RKO (cell line): ENCODE measurements around the gene AGRN.

Experiments
- DNase-seq: peaks from one replicate; pipeline ENCODE4 v3.0.0-alpha.2; 2016; ENCODE audit warnings: low spot score

The AGRN gene

GRCh38 chr1:1081311-1082238, 61.7 kb downstream of the AGRN start:
- no peak for DNase-seq

GRCh38 chr1:1082239-1082775, 62.4 kb downstream of the AGRN start:
- no peak for DNase-seq

- DNase-seq: no peak
Measured at GRCh38 chr1:1082776-1083415, 63.0 kb downstream of the AGRN start.

GRCh38 chr1:1083416-1084371, 63.8 kb downstream of the AGRN start:
- no peak for DNase-seq

DNA sequence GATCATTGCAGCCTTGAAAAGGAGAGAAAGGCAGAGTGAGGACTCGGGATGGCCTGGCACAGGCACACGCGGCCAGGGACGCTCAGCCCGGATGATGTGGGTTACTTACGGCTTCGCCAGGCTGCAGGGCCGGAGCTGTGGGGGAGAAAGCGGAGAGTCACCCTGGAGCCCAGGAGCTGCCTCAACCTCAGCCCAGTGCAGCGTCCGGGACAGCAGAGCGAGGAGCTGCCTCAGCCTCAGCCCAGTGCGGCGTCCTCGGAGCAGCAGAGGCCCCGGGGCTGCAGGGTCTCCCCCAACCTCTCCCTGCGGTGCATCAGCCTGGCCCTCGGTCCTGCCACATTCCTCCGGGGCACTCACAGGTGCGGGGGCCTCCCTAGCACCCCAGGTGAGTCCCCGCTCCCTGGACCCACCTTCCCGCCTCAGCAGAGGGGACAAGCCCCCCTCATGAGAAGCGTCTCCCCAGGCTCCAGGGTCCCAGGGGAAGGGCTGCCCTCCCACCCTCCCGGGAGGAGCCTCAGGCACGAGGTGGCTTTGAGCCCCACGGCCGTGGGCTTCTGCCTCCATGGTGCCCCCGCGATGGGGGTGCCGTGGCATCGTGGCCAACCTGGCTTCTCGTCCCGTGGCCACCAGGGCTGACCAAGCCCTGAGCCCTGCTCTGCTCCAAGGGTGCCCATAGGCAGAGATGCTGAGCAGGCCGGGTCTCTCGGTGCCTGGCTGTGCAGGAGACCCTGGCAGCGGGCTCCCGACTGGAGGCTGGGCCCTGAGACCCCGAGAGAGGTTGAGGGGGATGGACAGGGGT, 64.7 kb downstream of the AGRN start:
- no peak for DNase-seq

- DNase-seq: no peak
Measured at GRCh38 chr1:1085171-1085841, 65.4 kb downstream of the AGRN start.

- no peak for DNase-seq
Measured at GRCh38 chr1:1085911-1086841, 66.3 kb downstream of the AGRN start.

- no peak for DNase-seq
Measured at GRCh38 chr1:1086911-1087341, 67.0 kb downstream of the AGRN start.

DNA sequence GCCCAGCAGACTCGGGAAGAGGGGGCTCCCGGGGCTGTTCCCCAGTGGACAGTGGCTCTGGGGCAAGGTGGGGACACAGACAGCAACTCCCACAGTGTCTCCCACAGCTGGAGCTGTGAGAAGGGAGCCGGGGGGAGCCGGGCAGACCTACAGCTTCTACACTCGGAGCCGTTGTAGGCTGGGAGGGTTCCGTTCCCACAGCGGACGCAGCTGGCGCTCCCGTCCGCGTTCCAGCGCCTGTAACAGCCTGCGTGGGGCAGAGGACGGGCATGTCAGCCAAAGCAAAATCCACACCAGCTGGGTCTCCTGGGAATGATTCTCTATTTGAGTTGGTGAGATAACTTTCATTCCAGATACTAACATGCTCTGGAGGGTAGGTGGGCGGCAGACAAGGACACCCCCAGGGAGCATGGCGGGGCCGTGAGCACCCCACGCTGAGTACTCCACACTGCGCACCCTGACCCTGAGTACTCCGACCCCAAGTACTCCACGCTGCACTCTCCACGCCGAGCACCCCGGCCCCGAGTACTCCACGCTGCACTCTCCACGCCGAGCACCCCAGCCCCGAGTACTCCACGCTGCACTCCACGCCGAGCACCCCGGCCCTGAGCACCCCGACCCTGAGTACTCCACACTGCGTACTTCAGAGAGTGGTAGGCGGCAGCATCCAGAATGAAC, 67.6 kb downstream of the AGRN start:
- no peak for DNase-seq

GRCh38 chr1:1088029-1088800, 68.3 kb downstream of the AGRN start:
- DNase-seq: no peak

- DNase-seq: no peak
Measured at GRCh38 chr1:1088801-1089680, 69.1 kb downstream of the AGRN start.

DNA sequence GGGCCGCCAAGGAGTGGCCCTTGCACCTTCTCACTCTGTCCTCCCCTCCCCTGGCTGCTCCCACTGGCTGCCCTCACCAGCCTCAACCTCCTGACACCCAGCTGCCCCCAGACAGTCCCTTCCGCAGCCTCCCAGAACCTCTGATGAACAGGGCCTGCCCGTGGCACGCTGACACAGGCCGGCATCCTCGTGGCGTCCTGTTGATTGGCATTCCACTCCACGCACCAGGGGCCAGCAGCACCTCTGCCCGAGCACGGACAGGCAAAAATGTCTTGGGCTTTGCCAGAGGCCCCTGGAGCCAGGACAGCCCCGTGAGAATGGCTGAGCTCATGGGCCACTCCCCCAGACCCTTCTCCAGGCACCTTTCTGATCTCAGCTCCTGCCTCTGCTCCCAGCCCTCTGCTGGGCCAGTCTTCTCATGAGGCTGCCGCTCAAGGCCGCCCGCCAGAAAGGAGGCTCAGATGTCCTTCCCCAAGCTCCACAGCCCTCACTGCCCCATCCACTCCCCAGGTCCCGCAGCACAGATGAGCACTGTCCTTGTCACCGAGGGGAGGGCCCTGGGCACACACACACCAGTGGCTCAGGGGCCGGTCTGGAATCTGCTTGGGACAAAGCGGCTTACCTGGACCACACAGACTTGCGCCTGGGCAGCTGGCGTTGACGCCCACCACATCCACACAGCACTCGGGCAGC, 70.0 kb downstream of the AGRN start:
- no peak for DNase-seq

GRCh38 chr1:1090424-1091343, 70.8 kb downstream of the AGRN start:
- no peak for DNase-seq

DNA sequence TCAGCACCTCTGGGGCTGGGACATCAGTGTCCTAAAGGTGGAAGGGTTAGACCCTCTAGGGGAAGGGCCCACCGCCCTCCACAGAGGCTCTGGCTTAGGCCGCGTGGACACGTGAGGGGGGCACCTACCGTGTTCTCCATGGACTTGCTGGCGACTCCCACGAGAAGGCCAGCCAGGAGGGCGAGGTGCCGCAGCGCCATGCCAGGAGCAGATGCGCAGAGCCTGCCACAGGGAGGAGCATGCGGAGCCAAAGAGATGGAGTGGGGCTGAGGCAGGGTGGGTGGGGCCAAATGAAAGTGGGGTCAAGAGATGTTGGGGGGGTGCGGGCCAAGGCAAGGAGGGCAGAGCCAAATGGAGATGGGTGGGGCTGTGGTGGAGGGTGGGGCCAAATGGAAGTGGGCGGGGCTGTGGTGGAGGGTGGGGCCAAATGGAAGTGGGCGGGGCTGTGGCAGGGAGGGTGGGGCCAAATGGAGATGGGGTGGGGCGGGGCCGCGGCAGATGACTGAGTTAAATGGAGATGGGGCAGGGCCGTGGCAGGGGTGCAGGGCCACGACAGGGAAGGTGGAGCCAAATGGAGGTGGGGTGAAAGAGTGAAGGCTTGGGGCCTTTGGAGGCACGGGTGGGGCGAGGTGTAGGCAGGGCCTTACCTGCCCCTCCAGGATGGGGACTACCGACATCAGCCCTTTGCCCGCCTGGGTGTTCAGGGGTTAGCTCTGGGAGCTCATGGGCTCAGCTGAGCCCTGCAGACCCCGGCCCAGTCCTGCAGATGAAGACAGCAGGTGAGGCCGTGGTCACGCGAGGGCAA, 71.6 kb downstream of the AGRN start:
- no peak for DNase-seq
